Panc1 (cell line): ENCODE data around the gene CAMKMT. TPM values are rescaled to one million over a fixed set of nuclear protein-coding genes. Genes with fewer than 3 reads are reported as not detected.

Experiments used
- ATAC-seq: fragments of 200-7000 bp; cut with Tn5 transposase; 2 replicates; pipeline ENCODE4 v1.9.1; 2020; ENCODE audit warnings: mild to moderate bottlenecking, moderate library complexity
- BruUV-seq: library from RNA; stranded (reverse); fragments of 400-500 nt; replicated peaks from 2 replicates; lab custom pipeline; 2021; lab: Mats Ljungman, UMichigan
- CTCF ChIA-PET: fragments of 300-600 bp; sonication (Branson Sonifier 250); formaldehyde crosslinking; loops from one replicate; lab custom pipeline; 2022; ENCODE audit warnings: antibody characterized with exemption; lab: Charles Lee
- POLR2A ChIA-PET: fragments of 300-600 bp; sonication (Branson Sonifier 250); formaldehyde crosslinking; loops from one replicate; lab custom pipeline; 2022; ENCODE audit warnings: antibody characterized with exemption; lab: Charles Lee
- DNase-seq: peaks from one replicate; pipeline ENCODE4 v3.0.0-alpha.2; 2010; ENCODE audit warnings: low read depth, low spot score
- H3K27ac ChIP-seq: 2 replicates; pipeline ENCODE4 v1.5.1; 2011; ENCODE audit warnings: mild to moderate bottlenecking, low read length, inconsistent platforms
- H3K27me3 ChIP-seq: fragments of 200-500 bp; sonication (Bioruptor generic); 2 replicates; pipeline ENCODE4 v1.6.0; 2014; ENCODE audit warnings: low read length, inconsistent platforms; ENCODE audit not compliant: control insufficient read depth, insufficient read depth
- H3K36me3 ChIP-seq: fragments of 200-500 bp; sonication (Bioruptor generic); 2 replicates; pipeline ENCODE4 v1.5.1; 2014; ENCODE audit warnings: inconsistent platforms, mild to moderate bottlenecking, low read length, moderate library complexity; ENCODE audit not compliant: control insufficient read depth, insufficient read depth
- H3K4me1 ChIP-seq: 2 replicates; pipeline ENCODE4 v1.5.1; 2011; ENCODE audit warnings: inconsistent platforms, mild to moderate bottlenecking, low read length, moderate library complexity; ENCODE audit not compliant: control insufficient read depth, insufficient read depth
- H3K4me3 ChIP-seq, 2 experiments: 2 replicates each; pipeline ENCODE4 v1.5.1; 2011 to 2012; ENCODE audit warnings: low read depth in 2 of 2, low read length in 2 of 2, mild to moderate bottlenecking in 2 of 2, inconsistent platforms in 1 of 2, moderate library complexity in 1 of 2
- H3K9me3 ChIP-seq: fragments of 200-500 bp; sonication (Bioruptor generic); 2 replicates; pipeline ENCODE4 v1.5.1; 2014; ENCODE audit warnings: low read depth, mild to moderate bottlenecking, inconsistent platforms, low read length, moderate library complexity; ENCODE audit not compliant: control insufficient read depth, insufficient read depth
- POLR2AphosphoS5 ChIP-seq: IDR thresholded peaks from 2 replicates; pipeline ENCODE4 v1.6.1; 2012; ENCODE audit warnings: mild to moderate bottlenecking, low read depth, low read length, moderate library complexity
- REST ChIP-seq, 2 experiments: IDR thresholded peaks; 2 replicates each; pipeline ENCODE4 v1.6.1; 2011 to 2012; ENCODE audit warnings: low read depth in 2 of 2, control low read depth in 1 of 2, low read length in 1 of 2, mild to moderate bottlenecking in 1 of 2, moderate library complexity in 1 of 2; ENCODE audit not compliant: insufficient read depth in 1 of 2
- SIN3A ChIP-seq: IDR thresholded peaks from 2 replicates; pipeline ENCODE4 v1.6.1; 2012; ENCODE audit warnings: low read depth, mild to moderate bottlenecking, low read length, moderate library complexity, borderline replicate concordance; ENCODE audit not compliant: insufficient read depth
- TCF7L2 ChIP-seq: IDR thresholded peaks from 2 replicates; pipeline ENCODE4 v1.6.1; 2011; ENCODE audit warnings: mild to moderate bottlenecking, low read depth, low read length, inconsistent platforms
- in situ Hi-C: cut with HindIII; loops from 2 replicates; pipeline ENCODE4 v1.10.0; 2016; ENCODE audit warnings: low sequenced_read_pairs, low pct_unique_long_range_greater_than_20kb
- intact Hi-C: fragments of 100-400 bp; cut with micrococcal nuclease; formaldehyde crosslinking; loops from one replicate; pipeline ENCODE4 v1.10.0; 2022; ENCODE audit not compliant: unreplicated experiment
- total RNA-seq: library from RNA; stranded (reverse); gene quantifications from one replicate; pipeline ENCODE4 v1.2.1, GENCODE V29; 2021; ENCODE audit not compliant: unreplicated experiment
- TF ChIP-seq, protein P1 (sequence below): fragments of 450-650 bp; IDR thresholded peaks from 2 replicates; pipeline ENCODE4 v1.5.1; 2017; ENCODE audit warnings: mild to moderate bottlenecking

Gene CAMKMT
- total RNA-seq, 1 experiment from 2014 or later: 12.6 TPM

DNA sequence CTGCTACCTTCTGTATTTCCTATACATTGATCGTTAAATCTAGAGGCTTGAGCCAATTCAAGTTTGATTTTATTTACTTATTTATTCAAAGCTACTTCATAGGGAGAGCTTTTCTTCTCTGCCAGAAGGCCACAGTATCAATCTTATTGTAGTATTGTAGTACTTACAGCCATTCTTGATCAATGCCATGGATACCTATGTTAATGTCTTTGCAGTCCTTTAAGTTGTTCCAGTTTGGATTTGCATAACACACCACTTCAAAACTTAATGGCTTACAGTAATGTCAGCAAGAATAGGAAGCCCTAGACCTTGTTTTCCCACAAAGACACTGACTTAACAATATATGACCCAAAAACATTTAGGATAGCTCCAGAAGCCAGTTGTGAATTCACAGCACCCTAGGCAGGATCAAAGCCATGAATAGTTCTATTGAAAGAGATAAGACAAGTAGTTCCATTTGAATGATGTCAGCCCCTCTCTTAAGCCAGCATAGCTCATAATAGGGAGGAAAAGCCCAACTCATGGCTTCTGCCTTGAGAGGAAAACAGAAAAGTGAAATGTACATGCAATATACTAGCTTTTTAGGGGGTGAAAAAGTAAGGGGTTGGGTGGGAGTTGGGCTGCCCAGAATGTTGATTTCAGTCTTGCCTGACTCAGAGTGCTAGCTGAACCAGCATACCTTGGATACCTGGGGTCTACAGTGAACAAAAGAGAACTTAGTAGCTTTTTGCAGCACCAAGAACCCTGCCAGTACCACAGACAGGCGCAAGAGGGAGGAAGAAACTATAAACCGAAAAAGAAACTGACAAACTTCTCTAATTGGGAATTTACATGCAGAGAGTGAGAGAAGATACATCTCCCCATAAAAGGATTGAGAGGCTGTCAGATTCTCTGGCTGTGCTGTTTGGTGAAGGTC lies 101.4 kb downstream of the CAMKMT start:
- CTCF ChIA-PET: no interaction called here
- Histone ChIP-seq H3K27me3 (no peaks in the 10 kb centered on the region), H3K4me1 (no peaks in the 10 kb centered on the region), H3K36me3 (no peaks in the 10 kb centered on the region), H3K27ac (no peak overlapping the region), H3K9me3 (peaks cover 3% of the 10 kb centered on the region; the same call in 1 of the 2 replicates), H3K4me3 (no peak overlapping the region)
- BruUV-seq: no TSS peak
- DNase-seq: no peak
- in situ Hi-C loops (no loop called here), intact Hi-C loops (no loop called here)
- TF ChIP-seq TCF7L2 (no peak), SIN3A (no peak), REST (IDR thresholded peaks at IDR 0.05; ENCODE audit: insufficient read depth in 1 of 2, low read depth in 2 of 2, low read length in 1 of 2) (no peak), POLR2AphosphoS5 (no peak)
- TF ChIP-seq, protein P1, sequence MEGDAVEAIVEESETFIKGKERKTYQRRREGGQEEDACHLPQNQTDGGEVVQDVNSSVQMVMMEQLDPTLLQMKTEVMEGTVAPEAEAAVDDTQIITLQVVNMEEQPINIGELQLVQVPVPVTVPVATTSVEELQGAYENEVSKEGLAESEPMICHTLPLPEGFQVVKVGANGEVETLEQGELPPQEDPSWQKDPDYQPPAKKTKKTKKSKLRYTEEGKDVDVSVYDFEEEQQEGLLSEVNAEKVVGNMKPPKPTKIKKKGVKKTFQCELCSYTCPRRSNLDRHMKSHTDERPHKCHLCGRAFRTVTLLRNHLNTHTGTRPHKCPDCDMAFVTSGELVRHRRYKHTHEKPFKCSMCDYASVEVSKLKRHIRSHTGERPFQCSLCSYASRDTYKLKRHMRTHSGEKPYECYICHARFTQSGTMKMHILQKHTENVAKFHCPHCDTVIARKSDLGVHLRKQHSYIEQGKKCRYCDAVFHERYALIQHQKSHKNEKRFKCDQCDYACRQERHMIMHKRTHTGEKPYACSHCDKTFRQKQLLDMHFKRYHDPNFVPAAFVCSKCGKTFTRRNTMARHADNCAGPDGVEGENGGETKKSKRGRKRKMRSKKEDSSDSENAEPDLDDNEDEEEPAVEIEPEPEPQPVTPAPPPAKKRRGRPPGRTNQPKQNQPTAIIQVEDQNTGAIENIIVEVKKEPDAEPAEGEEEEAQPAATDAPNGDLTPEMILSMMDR: no peak
- no peak for ATAC-seq
- POLR2A ChIA-PET: no interaction called here

- TF ChIP-seq POLR2AphosphoS5 (no peak), SIN3A (no peak), REST (IDR thresholded peaks at IDR 0.05; ENCODE audit: insufficient read depth in 1 of 2, low read depth in 2 of 2, low read length in 1 of 2) (no peak), TCF7L2 (no peak)
- TF ChIP-seq, protein P1: no peak
- no peak overlapping the region for H3K27ac ChIP-seq
- in situ Hi-C loops (no loop called here), intact Hi-C loops (no loop called here)
- H3K27me3 ChIP-seq: no peaks in the 10 kb centered on the region
- no peak overlapping the region for H3K4me3 ChIP-seq
- CTCF ChIA-PET: no interaction called here
- peaks cover 3% of the 10 kb centered on the region; the same call in 1 of the 2 replicates for H3K9me3 ChIP-seq
- no peaks in the 10 kb centered on the region for H3K36me3 ChIP-seq
- H3K4me1 ChIP-seq: no peaks in the 10 kb centered on the region
- DNase-seq: no peak
- no TSS peak for BruUV-seq
- POLR2A ChIA-PET: no interaction called here
- no peak for ATAC-seq
These were observed 102.7 kb downstream of the CAMKMT start for GRCh38 chr2:44464437-44464836.
